PFSK-1 (cell line): Measurements from ENCODE around the gene GTF3C4.

Source experiments
- FOXP2 ChIP-seq: optimal IDR thresholded peaks from 2 replicates; pipeline ENCODE3; 2011; ENCODE audit warnings: borderline replicate concordance, control low read depth, inconsistent platforms; ENCODE audit not compliant: insufficient read depth; ENCODE audit errors: extremely low read length, extremely low read depth
- POLR2AphosphoS5 ChIP-seq: IDR thresholded peaks from 2 replicates; pipeline ENCODE4 v1.6.1; 2012; ENCODE audit warnings: low read depth, mild to moderate bottlenecking, control low read depth, low read length, moderate library complexity
- REST ChIP-seq, 2 experiments: IDR thresholded peaks; 2 replicates each; pipeline versions ENCODE4 v1.6.1 to v1.8.0; 2011 to 2012; ENCODE audit warnings: low read depth in 2 of 2, low read length in 2 of 2, control low read depth in 1 of 2, inconsistent platforms in 1 of 2, mild to moderate bottlenecking in 1 of 2, moderate library complexity in 1 of 2; ENCODE audit not compliant: insufficient read depth in 1 of 2
- SIN3A ChIP-seq: IDR thresholded peaks from 2 replicates; pipeline ENCODE4 v1.6.1; 2012; ENCODE audit warnings: mild to moderate bottlenecking, low read length, moderate library complexity, borderline replicate concordance; ENCODE audit not compliant: insufficient read depth
- TAF1 ChIP-seq: IDR thresholded peaks from 2 replicates; pipeline ENCODE4 v1.6.1; 2012; ENCODE audit warnings: low read length, control low read depth, borderline replicate concordance; ENCODE audit not compliant: insufficient read depth

The GTF3C4 gene

GRCh38 chr9:132728071-132728470 lies 57.8 kb downstream of the GTF3C4 start:
- no peak for TF ChIP-seq SIN3A
- TF ChIP-seq FOXP2, result no peak
- TF ChIP-seq REST (IDR thresholded peaks at IDR 0.05; ENCODE audit: insufficient read depth in 1 of 2, low read depth in 2 of 2, low read length in 2 of 2), result no peak

DNA sequence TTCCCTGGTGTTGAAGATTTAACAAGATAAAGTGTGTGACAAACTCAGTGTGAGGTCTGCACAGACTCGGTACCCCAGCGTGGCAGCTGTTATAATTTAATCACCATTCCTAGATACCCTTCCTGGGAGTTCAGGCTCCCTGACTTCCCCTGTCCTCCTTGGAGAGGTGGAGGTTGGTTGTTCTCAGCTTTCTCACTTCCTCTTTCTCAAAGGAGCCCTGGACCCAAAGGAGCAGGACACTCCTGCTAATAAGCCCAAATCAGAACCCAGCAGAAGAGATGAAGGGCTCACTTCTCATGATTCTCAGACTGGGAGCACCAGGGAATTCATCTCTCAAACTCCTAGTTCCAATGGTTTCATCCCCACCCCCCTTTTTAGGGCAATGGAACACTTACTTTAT lies 58.2 kb downstream of the GTF3C4 start:
- TF ChIP-seq TAF1, result no peak
- TF ChIP-seq SIN3A, result no peak
- no peak for TF ChIP-seq POLR2AphosphoS5

GRCh38 chr9:132729235-132729890 lies 59.1 kb downstream of the GTF3C4 start:
- TF ChIP-seq POLR2AphosphoS5 (no peak), FOXP2 (no peak), SIN3A (no peak), REST (IDR thresholded peaks at IDR 0.05; ENCODE audit: insufficient read depth in 1 of 2, low read depth in 2 of 2, low read length in 2 of 2) (no peak), TAF1 (no peak)

DNA sequence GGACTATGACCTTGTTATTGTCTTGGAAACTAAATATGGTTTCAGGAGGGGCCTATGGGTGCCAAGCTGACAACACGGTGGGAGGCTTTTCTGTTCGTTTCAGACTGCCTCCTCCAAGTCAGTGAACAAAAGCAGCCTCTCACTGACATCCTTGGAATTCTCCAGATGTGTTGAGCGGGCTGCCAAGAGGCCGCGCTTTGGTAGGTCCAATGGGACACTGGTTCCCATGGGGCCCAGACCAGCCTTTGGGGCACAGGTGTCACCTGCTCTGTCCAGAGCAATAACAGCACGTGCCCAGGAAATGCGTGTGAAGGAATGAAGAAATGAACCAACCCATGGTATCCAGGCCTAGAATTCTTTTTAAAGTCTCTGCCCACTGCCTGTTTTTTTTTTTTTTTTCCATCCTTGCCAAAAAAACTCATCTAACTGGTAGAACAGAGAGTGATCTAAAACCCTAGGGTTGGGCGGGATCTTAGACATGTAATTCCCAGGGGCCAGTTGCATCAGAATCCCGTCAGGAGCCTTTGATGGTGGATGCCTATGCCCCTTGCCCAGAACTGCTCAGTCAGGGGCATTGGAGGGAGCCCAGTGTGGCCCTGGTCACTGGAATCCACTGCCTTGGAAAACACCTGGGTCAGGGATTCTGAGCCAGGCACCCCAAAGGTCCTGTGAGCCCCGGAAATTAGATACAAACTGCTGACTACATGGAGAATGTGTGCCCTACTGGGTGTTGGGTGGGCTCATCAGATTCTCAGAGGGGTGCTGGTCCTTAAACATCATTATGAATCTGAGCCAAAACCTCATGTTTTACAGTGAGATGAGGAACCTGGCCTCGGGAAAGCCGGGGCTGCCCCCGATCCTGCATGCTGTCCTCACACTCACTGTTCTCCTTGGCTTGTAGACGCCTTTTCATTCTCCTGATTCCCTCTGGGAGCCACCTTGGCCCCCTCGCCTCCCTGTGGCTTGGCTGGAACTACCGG lies 60.1 kb downstream of the GTF3C4 start:
- no peak for TF ChIP-seq POLR2AphosphoS5
- TF ChIP-seq REST (IDR thresholded peaks at IDR 0.05; ENCODE audit: insufficient read depth in 1 of 2, low read depth in 2 of 2, low read length in 2 of 2), result no peak
- no peak for TF ChIP-seq TAF1
- no peak for TF ChIP-seq SIN3A
- no peak for TF ChIP-seq FOXP2

GRCh38 chr9:132731230-132731629 lies 61.0 kb downstream of the GTF3C4 start:
- TF ChIP-seq REST (IDR thresholded peaks at IDR 0.05; ENCODE audit: insufficient read depth in 1 of 2, low read depth in 2 of 2, low read length in 2 of 2), result no peak
- no peak for TF ChIP-seq SIN3A
- TF ChIP-seq POLR2AphosphoS5, result no peak
- TF ChIP-seq TAF1, result no peak
- TF ChIP-seq FOXP2, result no peak
